GM12873 (cell line): ENCODE data around the gene TRABD2B.

ENCODE experiments used
- CTCF ChIP-seq: IDR thresholded peaks from 2 replicates; pipeline ENCODE4 v1.5.1; 2012; ENCODE audit warnings: low read depth, mild to moderate bottlenecking, moderate library complexity, low read length, control low read depth; ENCODE audit not compliant: insufficient read depth; ENCODE audit errors: missing control alignments

Gene TRABD2B

DNA sequence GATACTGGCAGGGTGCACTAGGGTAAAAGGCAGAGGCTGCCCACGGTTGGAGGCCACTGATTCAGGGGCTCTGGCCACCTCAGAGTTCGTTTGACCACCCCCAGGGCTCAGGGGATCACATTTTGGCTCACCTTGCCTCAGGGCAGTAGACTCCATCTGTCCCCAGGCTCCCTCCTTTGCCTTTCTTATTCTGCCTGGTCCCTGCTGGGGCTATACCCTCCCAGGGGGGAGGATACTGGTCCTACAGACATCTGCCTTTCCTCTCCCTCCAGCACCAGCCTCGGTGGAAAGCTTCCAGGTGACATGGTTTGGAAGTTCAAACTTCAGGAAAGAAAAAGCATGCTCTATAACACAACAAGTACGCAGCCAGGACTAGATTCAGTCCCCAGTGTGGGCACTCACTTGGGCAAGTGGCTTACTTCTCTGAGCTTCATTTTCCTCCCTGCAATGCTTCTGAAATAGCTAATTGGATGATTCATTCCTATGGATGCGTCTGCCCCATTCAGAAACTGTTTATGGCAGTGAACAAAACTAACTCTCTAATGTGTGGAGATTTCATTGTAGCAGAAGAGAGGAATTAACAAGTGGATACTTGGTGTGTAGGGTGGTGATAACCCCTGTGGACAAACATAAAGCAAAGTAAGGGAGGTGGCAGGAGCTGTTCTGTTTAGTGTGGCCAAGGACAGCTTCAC, 154.8 kb downstream of the TRABD2B start:
- TF ChIP-seq CTCF, result no peak

GRCh38 chr1:47841356-47841755, 155.8 kb downstream of the TRABD2B start:
- TF ChIP-seq CTCF, result no peak

GRCh38 chr1:47840393-47841190, 156.6 kb downstream of the TRABD2B start:
- no peak for TF ChIP-seq CTCF

DNA sequence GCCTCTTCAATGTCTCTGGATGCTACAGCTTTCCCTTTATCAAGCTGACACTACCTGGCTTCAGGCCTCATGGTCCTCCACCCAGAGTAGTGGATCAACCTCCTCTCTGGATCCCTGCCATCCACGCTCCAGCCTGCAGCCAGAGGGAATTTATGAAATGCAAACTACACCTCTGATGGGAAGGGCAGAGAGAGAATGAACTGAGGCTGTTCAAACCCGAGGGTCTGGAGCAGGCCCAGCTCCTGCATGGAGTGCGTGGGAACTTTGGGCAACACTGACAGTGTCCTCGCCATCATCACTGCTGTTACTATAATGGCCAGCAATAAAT, 157.8 kb downstream of the TRABD2B start:
- no peak for TF ChIP-seq CTCF

DNA sequence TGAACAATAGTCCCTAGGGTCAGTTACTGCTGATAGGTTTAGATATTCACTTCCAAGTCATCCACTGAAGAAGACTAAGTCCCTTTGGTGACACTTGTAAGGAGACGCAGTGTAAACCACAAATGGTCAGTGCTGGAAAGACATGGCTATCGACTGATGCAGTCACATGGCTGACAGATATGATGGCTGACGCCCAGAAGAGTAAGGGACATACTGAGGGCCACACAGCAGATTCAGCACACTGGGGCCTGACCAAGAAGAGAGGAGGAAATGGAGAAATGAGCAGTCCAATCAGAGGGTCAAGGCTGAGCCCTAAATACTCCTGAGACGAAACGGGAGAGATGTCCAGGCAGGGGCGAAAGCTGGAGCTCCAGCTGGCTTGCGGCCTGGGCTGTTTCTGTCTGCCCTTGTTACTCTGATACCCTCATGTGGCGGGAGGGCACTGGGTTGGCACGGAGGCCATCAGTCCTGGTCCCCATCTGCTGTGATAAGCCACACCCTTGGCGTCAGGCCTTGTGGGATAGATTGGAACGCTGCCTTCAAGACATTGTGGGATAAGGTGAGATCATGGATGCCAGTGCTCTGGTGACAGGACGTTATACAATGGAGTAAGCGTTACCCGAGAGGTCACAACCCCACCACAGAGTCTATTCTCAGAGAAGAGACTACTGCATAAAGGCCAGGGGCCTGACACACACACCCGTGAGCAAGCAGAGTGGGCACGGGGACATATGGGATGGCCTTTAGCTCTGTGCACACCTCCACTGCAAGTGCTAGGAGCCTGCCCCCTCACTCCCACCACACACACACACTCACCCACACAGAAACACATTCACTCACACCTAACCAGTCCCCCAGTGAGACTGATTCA, 158.4 kb downstream of the TRABD2B start:
- TF ChIP-seq CTCF, result no peak

GRCh38 chr1:47837866-47838561, 159.2 kb downstream of the TRABD2B start:
- TF ChIP-seq CTCF, result no peak
